Pancreas (tissue), 10 donors: ENCODE data around the gene CEP250. TPM values are rescaled to one million over a fixed set of nuclear protein-coding genes. Genes with fewer than 3 reads are reported as not detected.
"Not testable (repeated sequence)": the region's sequence is repeated elsewhere in the genome, so short reads cannot be mapped to it uniquely, and the experiment has no call there.

Source experiments
- ATAC-seq, 4 donors: fragments of 200-7000 bp; cut with Tn5 transposase; one replicate each; pipeline versions ENCODE4 v1.8.0 to v1.9.1; 2020; ENCODE audit warnings: mild to moderate bottlenecking in 4 of 4, moderate library complexity in 4 of 4
- DNase-seq, 6 donors: peaks; one replicate each; pipeline ENCODE4 v3.0.0-alpha.2; 2020
- FAIRE-seq: peaks from 2 replicates; lab custom pipeline; 2012; peaks lifted over from hg19 to GRCh38; lab: Jason Lieb, UNC
- H3K27ac ChIP-seq, 4 donors: fragments of 200-600 bp; sonication (generic); 1 replicate in 3 of 4; 2 replicates in 1 of 4; pipeline versions ENCODE4 v1.5.0 to v1.8.0; 2020
- H3K27me3 ChIP-seq, 4 donors: fragments of 200-600 bp; one replicate each; pipeline ENCODE4 v1.8.0; 2021
- H3K36me3 ChIP-seq, 3 donors: fragments of 200-600 bp; sonication (generic) in 1 of 3; one replicate each; pipeline versions ENCODE4 v1.5.0 to v1.8.0; 2020 to 2021
- H3K4me1 ChIP-seq, 3 donors: fragments of 200-600 bp; one replicate each; pipeline ENCODE4 v1.8.0; 2021
- H3K4me3 ChIP-seq, 4 donors: fragments of 200-600 bp; sonication (generic) in 2 of 4; one replicate each; pipeline versions ENCODE4 v1.5.0 to v1.8.0; 2020 to 2021
- H3K9me3 ChIP-seq, 4 donors: fragments of 200-600 bp; one replicate each; pipeline ENCODE4 v1.8.0; 2021
- CTCF ChIP-seq, 4 donors: fragments of 200-600 bp; sonication (generic) in 3 of 4; IDR thresholded peaks; one replicate each; pipeline versions ENCODE4 v1.5.0 to v1.8.0; 2021; ENCODE audit warnings: antibody characterized with exemption in 4 of 4
- WGBS, 2 donors: extraction: QIAGEN DNeasy Blood & Tissue Kit; methylation state at CpG; one replicate each; pipeline ENCODE4 v1.1.7; 2013; 5-methylcytosine and 5-hydroxymethylcytosine counted together
- intact Hi-C, 3 donors: fragments of 100-400 bp; cut with DNase I; formaldehyde crosslinking; loops; one replicate each; pipeline versions ENCODE4 v1.11.1 to v1.14.2; 2022
- polyA plus RNA-seq, 2 donors: library from polyadenylated mRNA; stranded (reverse); fragments of 200-250 nt; gene quantifications; one replicate each; pipeline ENCODE4 v1.2.3, GENCODE V29; 2013
- total RNA-seq, 6 donors: library from RNA; stranded (reverse); fragmentation: NEBNext Ultra II Directional in 4 of 6; extraction: Animal tissue kit (Norgen Biotek cat#: 25700) in 4 of 6; gene quantifications; one replicate each; pipeline versions ENCODE4 v1.2.1 to v1.2.4, GENCODE V29; 2021 to 2023
- donor health status: healthy with polysubstance abuse.
- donor health status: DM: no; HTN: no; CAD: no; lungs with moderate emphysema.
- donor health status: DM: no; HTN: no; CAD: no.
- donor health status: control.
- donor health status: control.
- donor health status: Bipolar disorder and iron deficiency.
- donor health status: DM: yes; HTN: yes; CAD: no.
- donor health status: DM: no; HTN: no; CAD: no.
- donor health status: DM: no; HTN: no; CAD: no.
- donor health status: DM: yes; HTN: yes; CAD: no.

The CEP250 gene
- total and polyA plus RNA-seq, 8 donors = 4.5 to 16.2 (median 10.0) TPM

DNA sequence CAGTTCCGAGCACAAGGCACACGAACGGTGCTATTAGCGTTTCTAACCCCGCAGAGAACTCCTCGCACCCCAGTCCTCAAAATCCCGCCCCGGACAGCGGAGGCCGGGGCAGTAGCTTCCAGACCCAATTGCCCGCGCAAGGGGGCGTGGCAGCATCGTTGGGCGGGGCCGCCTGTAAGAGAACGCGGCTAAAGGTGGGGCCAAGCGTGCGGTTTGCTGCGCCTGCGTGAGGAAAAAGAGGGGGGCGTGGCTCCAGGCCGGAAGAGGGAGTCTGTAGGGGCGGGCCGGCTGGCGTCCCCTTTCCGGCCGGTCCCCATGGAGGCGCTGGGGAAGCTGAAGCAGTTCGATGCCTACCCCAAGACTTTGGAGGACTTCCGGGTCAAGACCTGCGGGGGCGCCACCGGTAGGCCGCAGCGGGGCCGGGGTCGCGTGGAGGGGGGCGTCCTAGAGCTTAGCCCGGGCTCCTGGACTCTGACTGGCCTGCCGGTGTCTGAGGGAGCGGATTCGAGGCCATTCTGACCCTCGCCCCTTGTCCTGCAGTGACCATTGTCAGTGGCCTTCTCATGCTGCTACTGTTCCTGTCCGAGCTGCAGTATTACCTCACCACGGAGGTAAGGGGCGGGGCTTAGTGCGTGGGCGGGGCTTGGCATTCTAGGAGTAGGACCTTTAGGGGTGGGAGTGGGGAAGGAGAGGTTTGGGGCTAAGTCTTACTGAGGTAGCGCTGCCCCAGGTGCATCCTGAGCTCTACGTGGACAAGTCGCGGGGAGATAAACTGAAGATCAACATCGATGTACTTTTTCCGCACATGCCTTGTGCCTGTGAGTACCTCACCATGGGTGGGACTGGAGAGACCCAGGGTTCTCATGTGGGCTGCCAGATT lies 86.6 kb downstream of the CEP250 start, which contains the start of gene ERGIC3:
ERGIC3 (plus strand) TSS at position 296 of the 880 bp plus-strand sequence; CDS start at position 316, 20 bp downstream.
- H3K4me3 ChIP-seq = peak within 1 kb of the TSS; percentile 78 to 96 (median 91)
- no peaks in the 10 kb centered on the region for H3K9me3 ChIP-seq
- ATAC-seq (peak; percentile 100), FAIRE-seq (peak; percentile 37), DNase-seq (peak; percentile 96 to 99 (median 98))
- no peak for TF ChIP-seq CTCF (IDR thresholded peaks at IDR 0.05)
- no peaks in the 10 kb centered on the region for H3K27me3 ChIP-seq
- peaks cover 0 to 1% (median 0%) of the 10 kb centered on the region in 3 donors for H3K36me3 ChIP-seq
- intact Hi-C loops = no loop called here
- peaks cover 0 to 8% (median 0%) of the 10 kb centered on the region in 3 donors for H3K4me1 ChIP-seq
- H3K27ac ChIP-seq = peak within 1 kb of the TSS; percentile 68 to 79 (median 76)
- WGBS, 2 donors = 5% methylated on average over 50 to 57 of the region's 57 CpGs

- no peak for DNase-seq
- intact Hi-C loops = no loop called here
- peaks cover 0 to 11% (median 0%) of the 10 kb centered on the region in 3 donors for H3K36me3 ChIP-seq
- H3K27ac ChIP-seq = no peak overlapping the region
- no peaks in the 10 kb centered on the region for H3K9me3 ChIP-seq
- no peak overlapping the region for H3K4me3 ChIP-seq
- no peak for ATAC-seq
- no peaks in the 10 kb centered on the region for H3K27me3 ChIP-seq
- peaks cover 0 to 8% (median 0%) of the 10 kb centered on the region in 3 donors for H3K4me1 ChIP-seq
- 88 to 92% methylated on average over 1 of the region's 1 CpG for WGBS, 2 donors
- no peak for FAIRE-seq
- TF ChIP-seq CTCF (IDR thresholded peaks at IDR 0.05) = no peak
Measured at GRCh38 chr20:35542990-35543389, 87.6 kb downstream of the CEP250 start.

- 94 to 95% methylated on average over 15 to 16 of the region's 16 CpGs for WGBS, 2 donors
- ATAC-seq = no peak
Measured at GRCh38 chr20:35544436-35544835, 89.0 kb downstream of the CEP250 start.

GRCh38 chr20:35544941-35545340 lies 89.5 kb downstream of the CEP250 start:
- WGBS, 2 donors = 94 to 95% methylated on average over 7 of the region's 7 CpGs
- FAIRE-seq, ATAC-seq, H3K9me3 ChIP-seq, H3K4me1 ChIP-seq, DNase-seq, H3K27ac ChIP-seq, H3K27me3 ChIP-seq, H3K4me3 ChIP-seq, intact Hi-C loops: not testable (repeated sequence)
- H3K36me3 ChIP-seq = peaks cover 0 to 29% (median 0%) of the 10 kb centered on the region in 3 donors

More at GRCh38 chr20:35544436-35544835, 89.0 kb downstream of the CEP250 start:
- H3K9me3 ChIP-seq = no peaks in the 10 kb centered on the region
- H3K4me1 ChIP-seq = peaks cover 0 to 8% (median 0%) of the 10 kb centered on the region in 3 donors
- H3K27ac ChIP-seq = no peak overlapping the region
- no peak for TF ChIP-seq CTCF (IDR thresholded peaks at IDR 0.05)
- H3K27me3 ChIP-seq = no peaks in the 10 kb centered on the region
- peaks cover 0 to 25% (median 0%) of the 10 kb centered on the region in 3 donors for H3K36me3 ChIP-seq
- DNase-seq (peak in 1 of 6 donors; percentile 44), FAIRE-seq (no peak)
- no peak overlapping the region for H3K4me3 ChIP-seq
- intact Hi-C loops = no loop called here

- no peak for TF ChIP-seq CTCF (IDR thresholded peaks at IDR 0.05)
- Histone ChIP-seq H3K27ac (no peak overlapping the region), H3K9me3 (no peaks in the 10 kb centered on the region), H3K4me3 (no peak overlapping the region), H3K27me3 (no peaks in the 10 kb centered on the region), H3K4me1 (peaks cover 0 to 8% (median 0%) of the 10 kb centered on the region in 3 donors), H3K36me3 (peaks cover 0 to 29% (median 0%) of the 10 kb centered on the region in 3 donors)
- no peak for FAIRE-seq
- no peak for DNase-seq
- intact Hi-C loops = no loop called here
- WGBS, 2 donors = 48 to 62% methylated on average over 1 of the region's 1 CpG
- no peak for ATAC-seq
Measured at GRCh38 chr20:35546127-35546526, 90.7 kb downstream of the CEP250 start.
